Measurements from ENCODE around the gene EFNA2. TPM values are rescaled to one million over a fixed set of nuclear protein-coding genes. Genes with fewer than 3 reads are reported as not detected.

EFNA2 gene
- polyA plus RNA-seq, 1 of the 3 experiments (the other 2 are of a cell fraction) = 1.1 TPM

GRCh38 chr19:1273263-1274041 lies 12.2 kb upstream of the EFNA2 start:
- DNase-seq = no peak
- peaks cover 53% of the 10 kb centered on the region for H4K20me1 ChIP-seq (ENCODE audit: insufficient read depth)
- POLR2A ChIA-PET = interaction anchor here (0.6 to 1.2 kb wide), 6 partner anchors 20 to 477 kb away, joined by 3 to 8 read pairs (median 3); no protein-coding TSS in a partner anchor
- 94% methylated on average over 20 of the region's 25 CpGs for WGBS (ENCODE audit: low lambda C conversion rate)
- no peak overlapping the region for H2AFZ ChIP-seq (ENCODE audit: low read depth)
- no peak overlapping the region; the same call in 1 of the 2 replicates for H3K9ac ChIP-seq
- peaks cover 53% of the 10 kb centered on the region for H3F3A ChIP-seq (replicated peaks; ENCODE audit: insufficient read depth)
- H3K79me2 ChIP-seq (ENCODE audit: insufficient read depth) = peaks cover 72% of the 10 kb centered on the region
- no peaks in the 10 kb centered on the region for H3K27me3 ChIP-seq (ENCODE audit: insufficient read depth)
- no peaks in the 10 kb centered on the region for H3K9me3 ChIP-seq
- H3K4me3 ChIP-seq (ENCODE audit: low read depth in 2 of 2, low read length in 1 of 2) = no peak overlapping the region
- H3K4me1 ChIP-seq (ENCODE audit: control insufficient read depth in 1 of 2, insufficient read depth in 2 of 2, low read depth in 1 of 2, low read length in 1 of 2) = peaks cover 30 to 52% of the 10 kb centered on the region in 2 experiments; a peak in 2 of 4 replicates
- no peaks in the 10 kb centered on the region for H3K9me2 ChIP-seq
- no peak for TF ChIP-seq NFIC (IDR thresholded peaks at IDR 0.05; ENCODE audit: borderline replicate concordance)
- TF ChIP-seq SIN3A (IDR thresholded peaks at IDR 0.05; ENCODE audit: borderline replicate concordance, low read depth, low read length) = peak; percentile 56; the same call in 1 of the 2 replicates
- no peak for TF ChIP-seq RXRA (IDR thresholded peaks at IDR 0.05; ENCODE audit: borderline replicate concordance, low read depth)
- peak; percentile 1; the same call in 1 of the 2 replicates for TF ChIP-seq POLR2AphosphoS5 (IDR thresholded peaks at IDR 0.05; ENCODE audit: low read depth, low read length)
- TF ChIP-seq MEF2A (IDR thresholded peaks at IDR 0.05; ENCODE audit: borderline replicate concordance, low read depth) = no peak
- no peak for TF ChIP-seq FOXJ3 (CRISPR knock-in tag; IDR thresholded peaks at IDR 0.05)
- peak overlapping the region; percentile 100; the same call in 1 of the 2 replicates for H3K4me2 ChIP-seq
- H3K36me3 ChIP-seq (replicated peaks in 1 of 2; ENCODE audit: control insufficient read depth in 1 of 2, insufficient read depth in 2 of 2, low read length in 1 of 2) = peaks cover 47 to 56% of the 10 kb centered on the region in 2 experiments
- H3K27ac ChIP-seq (ENCODE audit: low read depth in 2 of 2, low read length in 1 of 2) = peak overlapping the region; percentile 30 to 41
- CTCF ChIA-PET = interaction anchor here (0.7 to 5.8 kb wide), 6 partner anchors 12 to 169 kb away, joined by 3 to 62 read pairs (median 4); partner anchors contain the start of gene GPX4

- Histone ChIP-seq H3K27me3 (ENCODE audit: insufficient read depth) (no peaks in the 10 kb centered on the region), H3K9me2 (no peaks in the 10 kb centered on the region), H3K4me2 (peak overlapping the region; percentile 100), H3K9ac (peak overlapping the region; percentile 83), H3K4me3 (ENCODE audit: low read depth in 2 of 2, low read length in 1 of 2) (peak overlapping the region; percentile 72 to 76; a peak in 3 of 4 replicates), H3K9me3 (no peaks in the 10 kb centered on the region), H4K20me1 (ENCODE audit: insufficient read depth) (peaks cover 53% of the 10 kb centered on the region), H3K79me2 (ENCODE audit: insufficient read depth) (peaks cover 70% of the 10 kb centered on the region), H3K4me1 (ENCODE audit: control insufficient read depth in 1 of 2, insufficient read depth in 2 of 2, low read depth in 1 of 2, low read length in 1 of 2) (peaks cover 30 to 48% of the 10 kb centered on the region in 2 experiments; a peak in 1 of 4 replicates), H3K27ac (ENCODE audit: low read depth in 2 of 2, low read length in 1 of 2) (peak overlapping the region; percentile 92 to 99), H3K36me3 (replicated peaks in 1 of 2; ENCODE audit: control insufficient read depth in 1 of 2, insufficient read depth in 2 of 2, low read length in 1 of 2) (peaks cover 52 to 56% of the 10 kb centered on the region in 2 experiments), H3F3A (replicated peaks; ENCODE audit: insufficient read depth) (peaks cover 50% of the 10 kb centered on the region), H2AFZ (ENCODE audit: low read depth) (no peak overlapping the region)
- DNase-seq = no peak
- WGBS (ENCODE audit: low lambda C conversion rate) = 84% methylated on average over 23 of the region's 46 CpGs
- ChIA-PET CTCF (interaction anchor here (1.1 to 5.8 kb wide), 3 partner anchors 30 to 98 kb away, joined by 4 to 62 read pairs (median 5); no protein-coding TSS in a partner anchor), POLR2A (interaction anchor here (0.8 to 1.2 kb wide), 4 partner anchors 21 to 177 kb away, joined by 3 to 8 read pairs (median 5); no protein-coding TSS in a partner anchor)
- TF ChIP-seq REST (IDR thresholded peaks at IDR 0.05; ENCODE audit: low read depth, low read length) = no peak
- TF ChIP-seq EP300 (IDR thresholded peaks at IDR 0.05; ENCODE audit: borderline replicate concordance in 1 of 2, low read depth in 1 of 2, low read length in 1 of 2) = no peak
- TF ChIP-seq MAX (IDR thresholded peaks at IDR 0.05; ENCODE audit: low read depth) = no peak
- no peak for TF ChIP-seq FOSL2 (IDR thresholded peaks at IDR 0.05; ENCODE audit: borderline replicate concordance, low read depth)
- no peak for TF ChIP-seq YY1 (IDR thresholded peaks at IDR 0.05; ENCODE audit: low read depth)
- no peak for TF ChIP-seq RAD21 (IDR thresholded peaks at IDR 0.05; ENCODE audit: low read length)
- TF ChIP-seq USF2 (IDR thresholded peaks at IDR 0.05; ENCODE audit: borderline replicate concordance, low read depth, low read length) = no peak
- TF ChIP-seq RCOR1 (IDR thresholded peaks at IDR 0.05; ENCODE audit: low read length) = no peak
- no peak for TF ChIP-seq JUND (IDR thresholded peaks at IDR 0.05)
- no peak for TF ChIP-seq ZBTB33 (IDR thresholded peaks at IDR 0.05; ENCODE audit: borderline replicate concordance, low read depth)
- TF ChIP-seq RFX5 (IDR thresholded peaks at IDR 0.05; ENCODE audit: low read length) = no peak
These were observed 11.4 kb upstream of the EFNA2 start for GRCh38 chr19:1274081-1274851.

All from SK-N-SH (cell line).